Measurements from ENCODE around the gene RAB18. TPM values are rescaled to one million over a fixed set of nuclear protein-coding genes. Genes with fewer than 3 reads are reported as not detected.

Gene RAB18
- total and polyA plus RNA-seq, 10 of the 15 experiments (the other 5 are each of a cell fraction or from before 2014, with no cell fraction given) = 13.4 to 98.8 (median 42.1) TPM

DNA sequence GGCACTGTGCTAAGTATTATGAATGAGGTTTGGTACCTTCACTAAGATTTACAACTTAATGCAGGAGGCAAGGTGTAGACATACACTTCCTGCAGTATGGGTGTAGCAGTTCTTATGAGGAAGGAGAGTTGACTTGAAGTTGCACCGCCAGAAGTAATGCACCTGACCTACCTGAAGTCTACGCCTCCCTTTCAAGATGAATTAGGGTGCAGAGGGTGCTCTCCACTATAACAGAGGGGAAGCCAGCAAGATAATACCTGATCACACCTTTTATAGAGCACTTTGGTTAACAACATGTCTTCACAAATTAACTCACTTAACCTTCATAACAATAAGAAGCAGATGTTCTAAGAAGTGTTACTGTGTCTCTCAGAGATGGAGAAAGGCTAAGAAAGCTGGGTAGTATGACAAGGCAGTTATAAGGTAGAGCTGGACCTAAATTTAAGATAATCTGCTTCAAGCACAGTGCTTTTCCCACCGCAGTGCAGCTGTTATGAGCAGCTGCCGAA, 552 bp upstream of the RAB18 start:
- ATAC-seq (no peak), DNase-seq (ENCODE audit: low read depth, low spot score) (no peak), FAIRE-seq (peak; percentile 56)
- H3K79me2 ChIP-seq (ENCODE audit: control insufficient read depth, insufficient read depth, low read length) = peaks cover 45% of the 10 kb centered on the region
- in situ Hi-C loops (cut with MboI) (loop anchor here (10.0 kb wide), 1 partner anchor 259 kb away; the partner anchor contains the start of gene ACBD5), intact Hi-C loops (cut with micrococcal nuclease; ENCODE audit: unreplicated experiment) (loop anchor here (5.0 kb wide), 1 partner anchor 261 kb away; the partner anchor contains the start of gene ACBD5)
- TF ChIP-seq NR2C2 (IDR thresholded peaks at IDR 0.05; ENCODE audit: borderline replicate concordance, control insufficient read depth, insufficient read length, low read depth) (no peak), TCF12 (IDR thresholded peaks at IDR 0.05; ENCODE audit: low read depth, low read length) (peak; percentile 82; the same call in 1 of the 2 replicates), PML (IDR thresholded peaks at IDR 0.05; ENCODE audit: low read length) (no peak)
- TF ChIP-seq, protein P1, sequence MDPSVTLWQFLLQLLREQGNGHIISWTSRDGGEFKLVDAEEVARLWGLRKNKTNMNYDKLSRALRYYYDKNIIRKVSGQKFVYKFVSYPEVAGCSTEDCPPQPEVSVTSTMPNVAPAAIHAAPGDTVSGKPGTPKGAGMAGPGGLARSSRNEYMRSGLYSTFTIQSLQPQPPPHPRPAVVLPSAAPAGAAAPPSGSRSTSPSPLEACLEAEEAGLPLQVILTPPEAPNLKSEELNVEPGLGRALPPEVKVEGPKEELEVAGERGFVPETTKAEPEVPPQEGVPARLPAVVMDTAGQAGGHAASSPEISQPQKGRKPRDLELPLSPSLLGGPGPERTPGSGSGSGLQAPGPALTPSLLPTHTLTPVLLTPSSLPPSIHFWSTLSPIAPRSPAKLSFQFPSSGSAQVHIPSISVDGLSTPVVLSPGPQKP (IDR thresholded peaks at IDR 0.05; ENCODE audit: low read depth, low read length) = no peak
- 37% methylated on average over 4 of the region's 4 CpGs for WGBS (ENCODE audit: insufficient coverage, insufficient replicate concordance, low lambda C conversion rate, missing lambda C conversion rate)
- H3K27me3 ChIP-seq (replicated peaks in 1 of 2; ENCODE audit: control insufficient read depth in 2 of 2, insufficient read depth in 2 of 2, low read length in 1 of 2) = no peaks in the 10 kb centered on the region
- H3K36me3 ChIP-seq (ENCODE audit: control insufficient read depth in 2 of 2, insufficient read depth in 2 of 2, low read length in 1 of 2) = no peaks in the 10 kb centered on the region
- H3K4me2 ChIP-seq (ENCODE audit: control insufficient read depth, insufficient read depth) = peak overlapping the region; percentile 32
- ChIA-PET RAD21 (ENCODE audit: unreplicated experiment) (interaction anchor here (0.6 to 0.9 kb wide), 3 partner anchors 21 to 27 kb away, joined by 3 to 5 read pairs (median 3); no protein-coding TSS in a partner anchor), SMC1A (ENCODE audit: uncharacterized antibody, unreplicated experiment) (interaction anchor here (0.6 to 2.1 kb wide), 7 partner anchors 8 to 1054 kb away, joined by 3 to 7 read pairs (median 3); no protein-coding TSS in a partner anchor), CTCF (interaction anchor here (1.1 to 2.0 kb wide), 4 partner anchors 10 to 143 kb away, joined by 4 to 9 read pairs (median 6); no protein-coding TSS in a partner anchor), POLR2A (interaction anchor here (0.7 to 2.2 kb wide), 6 partner anchors 10 to 780 kb away, joined by 3 to 8 read pairs (median 3); partner anchors contain the start of gene YME1L1)
- H2AFZ ChIP-seq (ENCODE audit: control insufficient read depth, low read depth, low read length) = peak overlapping the region; percentile 71
- peak overlapping the region; percentile 49; the same call in 1 of the 2 replicates for H3K4me3 ChIP-seq
- no peak overlapping the region for H3K9ac ChIP-seq (ENCODE audit: control insufficient read depth, insufficient read depth, low read length)
- H3K4me1 ChIP-seq (ENCODE audit: control insufficient read depth, insufficient read depth, low read length) = peaks cover 3% of the 10 kb centered on the region; the same call in 1 of the 2 replicates
- no peaks in the 10 kb centered on the region for H4K20me1 ChIP-seq (ENCODE audit: control insufficient read depth, insufficient read depth)
- no peaks in the 10 kb centered on the region; the same call in 2 of the 3 replicates for H3K9me3 ChIP-seq (replicated peaks; ENCODE audit: control insufficient read depth, insufficient read depth, low read length)
- no TSS peak for BruUV-seq (replicated peaks)
- no peak overlapping the region for H3K27ac ChIP-seq (ENCODE audit: control insufficient read depth, insufficient read depth)

Measured in GM12878 (cell line).